ENCODE data around the gene FNIP2.
A peak's percentile ranks its signal among the peaks of the same experiment; 100 is the strongest.

- TF ChIP-seq CTCF (IDR thresholded peaks at IDR 0.05) (peak; percentile 94), ZFX (IDR thresholded peaks at IDR 0.05; ENCODE audit: borderline replicate concordance) (no peak)
Measured at GRCh38 chr4:158729716-158730559, 38.9 kb upstream of the FNIP2 start.
